Kidney (tissue), 14 donors: ENCODE data around the gene MAML2. TPM values are rescaled to one million over a fixed set of nuclear protein-coding genes. Genes with fewer than 3 reads are reported as not detected.

Experiments
- DNase-seq, 5 donors: peaks; one replicate each; pipeline ENCODE4 v3.0.0-alpha.2; 2013 to 2020
- FAIRE-seq: peaks from 2 replicates; lab custom pipeline; 2012; peaks lifted over from hg19 to GRCh38; lab: Jason Lieb, UNC
- H3K27ac ChIP-seq, 2 donors: one replicate each; pipeline ENCODE4 v1.7.0; 2013; ENCODE audit warnings: low read depth in 2 of 2, low read length in 2 of 2, inconsistent platforms in 1 of 2
- H3K27me3 ChIP-seq: one replicate; pipeline ENCODE4 v1.7.1; 2013; ENCODE audit warnings: low read length, inconsistent platforms; ENCODE audit not compliant: control insufficient read depth, insufficient read depth
- H3K36me3 ChIP-seq, 3 donors: one replicate each; pipeline versions ENCODE4 v1.7.0 to v1.7.1; 2013; ENCODE audit warnings: low read length in 3 of 3, control low read depth in 1 of 3, inconsistent platforms in 1 of 3; ENCODE audit not compliant: insufficient read depth in 3 of 3, control insufficient read depth in 2 of 3
- H3K4me1 ChIP-seq, 3 donors: one replicate each; pipeline versions ENCODE4 v1.7.0 to v1.7.1; 2013; ENCODE audit warnings: low read length in 3 of 3, inconsistent platforms in 1 of 3, low read depth in 1 of 3; ENCODE audit not compliant: control insufficient read depth in 2 of 3, insufficient read depth in 2 of 3
- H3K4me3 ChIP-seq, 3 donors: one replicate each; pipeline versions ENCODE4 v1.7.0 to v1.8.1; 2013; ENCODE audit warnings: low read length in 3 of 3, control low read depth in 1 of 3, inconsistent platforms in 1 of 3
- H3K9ac ChIP-seq, 3 donors: one replicate each; pipeline versions ENCODE4 v1.7.0 to v1.7.1; 2013; ENCODE audit warnings: low read length in 3 of 3, control low read depth in 1 of 3, inconsistent platforms in 1 of 3
- H3K9me3 ChIP-seq, 3 donors: one replicate each; pipeline versions ENCODE4 v1.7.0 to v1.7.1; 2013; ENCODE audit warnings: low read length in 3 of 3, control low read depth in 1 of 3, inconsistent platforms in 1 of 3; ENCODE audit not compliant: control insufficient read depth in 2 of 3, insufficient read depth in 1 of 3
- intact Hi-C: fragments of 100-400 bp; cut with DNase I; formaldehyde crosslinking; loops from one replicate; pipeline ENCODE4 v1.11.1; 2022
- polyA plus RNA-seq: library from polyadenylated mRNA; stranded (reverse); fragments of 350-450 nt; fragmentation: Illumina TruSeq; extraction: RNeasy Lipid Tissue Mini Kit (QIAGEN cat#74804); gene quantifications from one replicate; pipeline ENCODE4 v1.2.3, GENCODE V29; 2014; ENCODE audit warnings: low read depth, low replicate concordance; ENCODE audit not compliant: insufficient read depth
- total RNA-seq: library from RNA; stranded (reverse); fragmentation: NEBNext Ultra II Directional; extraction: Animal tissue kit (Norgen Biotek cat#: 25700); gene quantifications from one replicate; pipeline ENCODE4 v1.2.1, GENCODE V29; 2021
- TF ChIP-seq, protein P1 (sequence below): IDR thresholded peaks from 3 replicates; pipeline ENCODE4 v1.5.1; 2012; ENCODE audit warnings: mild to moderate bottlenecking, moderate library complexity, borderline replicate concordance; ENCODE audit not compliant: insufficient read depth; ENCODE audit errors: extremely low read depth
- donor health status: control.
- donor health status: control.
- donor health status: control.
- donor health status: control.
- donor health status: control.
- donor health status: DM: yes; HTN: yes; CAD: no.
- donor health status: Normal renal cell carcinoma (clear cell type).

The MAML2 gene
- total and polyA plus RNA-seq, 2 donors from 2014 or later = 4.9 to 32.3 TPM

DNA sequence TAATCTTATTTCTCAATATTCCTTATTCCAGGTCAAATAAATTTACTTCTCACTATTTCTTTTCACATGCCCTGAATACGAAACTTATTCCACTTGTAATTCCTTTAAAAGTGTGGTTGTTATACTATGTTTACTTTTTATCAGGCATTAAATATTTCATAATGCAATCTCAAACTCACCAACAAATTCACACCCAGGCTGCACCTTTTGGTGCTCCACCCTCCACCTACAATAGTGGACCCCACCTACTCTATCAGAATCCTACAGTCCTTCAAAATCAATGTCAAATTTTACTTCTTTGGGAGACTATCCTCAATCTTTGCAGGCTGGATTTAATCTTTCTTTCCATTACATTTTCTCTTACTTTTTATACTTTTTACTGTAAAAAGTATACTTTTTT is 353.2 kb downstream of the MAML2 start:
- FAIRE-seq = no peak
- DNase-seq = no peak
- H3K27me3 ChIP-seq = no peaks in the 10 kb centered on the region
- H3K4me1 ChIP-seq = peaks cover 5 to 9% (median 5%) of the 10 kb centered on the region in 3 donors
- H3K9ac ChIP-seq = no peak overlapping the region
- intact Hi-C loops = no loop called here
- H3K4me3 ChIP-seq = no peak overlapping the region
- no peak overlapping the region for H3K27ac ChIP-seq
- peaks cover 0 to 9% (median 0%) of the 10 kb centered on the region in 3 donors for H3K36me3 ChIP-seq
- no peaks in the 10 kb centered on the region for H3K9me3 ChIP-seq
- TF ChIP-seq, protein P1, sequence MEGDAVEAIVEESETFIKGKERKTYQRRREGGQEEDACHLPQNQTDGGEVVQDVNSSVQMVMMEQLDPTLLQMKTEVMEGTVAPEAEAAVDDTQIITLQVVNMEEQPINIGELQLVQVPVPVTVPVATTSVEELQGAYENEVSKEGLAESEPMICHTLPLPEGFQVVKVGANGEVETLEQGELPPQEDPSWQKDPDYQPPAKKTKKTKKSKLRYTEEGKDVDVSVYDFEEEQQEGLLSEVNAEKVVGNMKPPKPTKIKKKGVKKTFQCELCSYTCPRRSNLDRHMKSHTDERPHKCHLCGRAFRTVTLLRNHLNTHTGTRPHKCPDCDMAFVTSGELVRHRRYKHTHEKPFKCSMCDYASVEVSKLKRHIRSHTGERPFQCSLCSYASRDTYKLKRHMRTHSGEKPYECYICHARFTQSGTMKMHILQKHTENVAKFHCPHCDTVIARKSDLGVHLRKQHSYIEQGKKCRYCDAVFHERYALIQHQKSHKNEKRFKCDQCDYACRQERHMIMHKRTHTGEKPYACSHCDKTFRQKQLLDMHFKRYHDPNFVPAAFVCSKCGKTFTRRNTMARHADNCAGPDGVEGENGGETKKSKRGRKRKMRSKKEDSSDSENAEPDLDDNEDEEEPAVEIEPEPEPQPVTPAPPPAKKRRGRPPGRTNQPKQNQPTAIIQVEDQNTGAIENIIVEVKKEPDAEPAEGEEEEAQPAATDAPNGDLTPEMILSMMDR = no peak

DNA sequence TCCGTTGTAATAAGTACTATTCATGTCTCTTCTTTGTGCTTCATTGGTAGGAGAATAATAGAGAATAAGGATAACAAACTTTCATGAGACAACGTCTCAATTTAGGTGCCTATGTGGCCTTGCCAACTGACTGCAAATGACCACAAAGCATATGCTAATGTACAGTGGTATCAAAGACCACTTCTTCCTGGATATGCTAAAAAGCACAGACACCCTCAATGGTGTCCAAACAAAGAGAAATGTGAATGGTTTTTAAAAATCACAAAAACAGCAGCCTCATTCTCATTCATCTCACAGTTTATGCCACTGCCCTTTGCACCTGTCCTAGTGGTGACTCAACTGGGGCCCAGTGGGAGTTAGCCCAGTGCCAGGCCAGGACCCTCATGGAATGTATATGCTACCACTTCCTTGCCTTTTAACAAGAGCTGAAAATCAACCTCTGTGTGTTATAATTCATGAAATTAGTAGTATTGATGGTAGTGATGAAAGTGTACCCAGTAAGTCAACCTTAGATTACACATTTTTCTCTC is 353.9 kb downstream of the MAML2 start:
- H3K4me3 ChIP-seq = no peak overlapping the region
- intact Hi-C loops = no loop called here
- peaks cover under 1 to 9% (median under 1%) of the 10 kb centered on the region in 3 donors for H3K36me3 ChIP-seq
- no peak for DNase-seq
- H3K27ac ChIP-seq = no peak overlapping the region
- H3K9me3 ChIP-seq = no peaks in the 10 kb centered on the region
- TF ChIP-seq, protein P1 = no peak
- no peaks in the 10 kb centered on the region for H3K27me3 ChIP-seq
- peaks cover 2 to 9% (median 3%) of the 10 kb centered on the region in 3 donors for H3K4me1 ChIP-seq
- H3K9ac ChIP-seq = no peak overlapping the region
- no peak for FAIRE-seq

DNA sequence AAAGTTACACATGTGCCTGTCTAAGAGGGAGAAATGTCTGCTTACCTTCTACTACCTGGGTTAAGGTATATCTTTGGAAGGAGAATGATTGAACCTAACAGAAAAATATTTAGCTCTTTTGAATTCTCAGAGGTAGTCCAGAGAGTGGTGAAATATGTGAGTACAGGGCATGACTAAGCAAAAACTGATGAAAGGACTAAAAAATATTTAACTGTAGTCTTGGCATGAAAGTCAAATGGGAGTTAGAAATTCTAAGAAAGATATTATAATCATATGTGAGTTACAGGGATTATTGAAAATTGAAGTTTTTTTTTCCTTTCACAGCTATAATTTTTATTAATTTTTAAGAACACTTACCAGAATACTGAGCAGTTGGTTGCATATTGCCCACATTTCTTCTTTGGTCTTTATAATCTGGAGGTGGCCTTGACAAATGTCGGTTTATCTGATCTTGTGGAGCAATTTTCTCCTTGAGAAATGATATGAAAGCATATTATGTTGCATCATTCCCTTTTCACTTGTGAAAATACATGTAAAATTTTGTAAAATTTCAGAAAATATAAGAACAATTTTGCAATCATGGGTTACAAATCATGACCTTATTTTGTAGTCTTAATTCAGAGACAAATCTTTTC is 357.7 kb downstream of the MAML2 start:
- H3K27ac ChIP-seq = no peak overlapping the region
- intact Hi-C loops = no loop called here
- no peaks in the 10 kb centered on the region for H3K27me3 ChIP-seq
- no peak overlapping the region for H3K9ac ChIP-seq
- no peak overlapping the region for H3K4me3 ChIP-seq
- H3K36me3 ChIP-seq = peaks cover 4 to 30% (median 4%) of the 10 kb centered on the region in 3 donors
- H3K9me3 ChIP-seq = no peaks in the 10 kb centered on the region
- FAIRE-seq (no peak), DNase-seq (no peak)
- TF ChIP-seq, protein P1 = no peak
- no peaks in the 10 kb centered on the region for H3K4me1 ChIP-seq

DNA sequence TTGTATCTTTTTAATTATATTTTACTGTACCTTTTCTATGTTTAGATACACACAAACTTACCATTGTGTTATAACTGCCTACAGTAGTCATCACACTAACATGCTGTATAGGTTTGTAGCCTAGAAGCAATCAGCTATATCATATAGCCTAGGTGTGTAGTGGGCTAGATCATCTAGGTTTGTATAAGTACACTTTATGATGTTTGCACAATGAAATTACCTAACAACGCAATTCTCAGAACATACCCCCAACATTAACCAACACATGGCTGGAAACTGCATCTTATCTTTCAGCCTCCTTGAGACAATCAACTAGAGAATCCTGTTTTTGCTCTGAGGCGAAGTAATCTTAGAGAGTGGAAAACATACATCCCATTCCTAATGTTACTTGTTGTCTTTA is 358.9 kb downstream of the MAML2 start:
- Histone ChIP-seq H3K36me3 (peaks cover 7 to 29% (median 9%) of the 10 kb centered on the region in 3 donors), H3K4me3 (no peak overlapping the region), H3K27ac (no peak overlapping the region), H3K4me1 (no peaks in the 10 kb centered on the region), H3K27me3 (no peaks in the 10 kb centered on the region), H3K9ac (no peak overlapping the region), H3K9me3 (no peaks in the 10 kb centered on the region)
- DNase-seq (no peak), FAIRE-seq (no peak)
- TF ChIP-seq, protein P1 = no peak
- intact Hi-C loops = no loop called here
